GDM1 (cell line): ENCODE results near the gene NCOA7.
"Not testable (repeated sequence)": the region's sequence is repeated elsewhere in the genome, so short reads cannot be mapped to it uniquely, and the experiment has no call there.

Source experiments
- DNase-seq: peaks from one replicate; lab custom pipeline; 2025; lab: John Stamatoyannopoulos, UW

The NCOA7 gene

DNA sequence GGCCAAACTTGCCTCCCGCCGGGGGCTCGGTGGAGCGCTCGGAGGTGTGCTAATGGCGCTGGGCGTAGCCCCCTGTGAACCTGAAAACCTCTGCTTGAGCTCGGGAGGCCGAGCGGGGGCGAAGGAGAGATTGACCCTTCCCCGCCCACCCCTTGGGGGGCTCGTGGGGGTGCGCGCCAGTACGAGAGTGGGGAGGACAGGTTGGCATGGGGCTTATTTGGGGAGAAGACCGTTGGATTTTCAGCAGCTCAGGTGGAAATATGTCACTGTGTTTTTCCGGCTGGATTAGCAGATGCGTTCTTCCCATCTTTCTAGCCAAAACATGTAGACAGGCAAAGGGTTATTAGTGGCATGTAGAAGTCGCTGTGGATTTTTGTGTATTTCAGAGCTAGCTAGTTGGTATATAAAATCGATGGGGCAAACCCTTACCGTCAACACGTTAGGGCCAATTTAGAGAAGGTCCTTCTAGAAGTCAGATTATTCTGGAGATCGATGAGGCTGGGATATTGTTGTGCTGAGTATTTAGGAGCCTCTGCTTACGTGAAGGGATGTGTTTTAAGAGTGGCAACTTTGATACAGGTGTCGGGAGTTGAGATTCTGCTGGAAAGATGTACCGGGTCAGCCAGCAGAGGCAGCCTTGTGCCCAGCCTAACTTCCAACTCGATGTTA lies 525 bp downstream of the NCOA7 start:
- DNase-seq: no peak

DNA sequence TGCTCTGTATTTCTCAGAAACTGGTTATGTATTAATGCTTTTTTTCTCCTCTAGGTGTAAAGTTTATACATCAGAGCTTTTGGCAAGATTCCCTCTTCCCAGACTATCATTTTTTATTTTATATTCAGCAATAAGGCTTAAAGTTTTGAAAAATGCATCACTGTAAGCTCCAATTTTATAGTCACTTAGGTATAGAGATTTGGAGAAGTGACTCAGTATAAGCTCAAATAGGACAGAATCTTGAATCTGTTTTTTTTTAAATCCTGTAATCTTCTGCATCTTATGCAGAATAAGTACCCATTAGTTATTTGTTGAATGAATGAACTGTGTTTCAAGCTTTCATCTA lies 1.0 kb downstream of the NCOA7 start:
- DNase-seq: no peak

DNA sequence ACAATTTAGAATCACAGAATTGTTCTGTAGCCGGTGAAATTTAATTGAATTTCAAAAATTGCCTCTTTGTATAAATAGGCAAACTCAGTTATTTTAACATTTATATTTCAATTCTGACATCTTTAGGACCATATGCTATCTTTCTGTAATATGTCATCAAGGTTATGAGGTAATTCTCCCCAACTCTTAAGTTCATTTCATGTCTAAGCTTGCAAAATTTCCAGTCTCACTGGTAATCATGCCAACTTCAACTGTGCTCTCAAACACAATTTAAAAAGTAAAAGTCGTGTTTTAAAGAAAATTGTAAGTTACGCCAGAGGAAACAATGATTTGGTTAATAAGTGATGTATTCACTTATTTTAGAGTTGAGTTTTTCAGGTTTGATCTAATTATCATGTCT lies 1.4 kb downstream of the NCOA7 start:
- no peak for DNase-seq

DNA sequence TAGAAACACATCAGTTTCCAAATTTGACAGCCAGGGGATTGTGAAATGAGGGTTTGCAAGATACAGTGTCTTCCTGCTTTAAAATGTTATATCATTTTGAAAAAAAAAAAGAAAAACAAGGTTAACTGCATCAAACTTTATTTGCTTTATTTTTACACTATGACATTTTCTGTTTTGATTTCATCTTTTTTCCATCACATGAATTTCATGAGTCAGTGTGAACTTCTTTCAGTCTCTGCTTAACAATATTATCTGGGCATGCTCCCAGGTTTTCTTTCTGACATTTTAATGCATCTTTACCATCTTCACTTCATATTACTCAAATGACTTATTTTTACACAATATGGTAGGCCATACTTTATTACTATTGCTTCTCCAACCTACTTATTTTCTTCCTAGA lies 1.9 kb downstream of the NCOA7 start:
- no peak for DNase-seq

DNA sequence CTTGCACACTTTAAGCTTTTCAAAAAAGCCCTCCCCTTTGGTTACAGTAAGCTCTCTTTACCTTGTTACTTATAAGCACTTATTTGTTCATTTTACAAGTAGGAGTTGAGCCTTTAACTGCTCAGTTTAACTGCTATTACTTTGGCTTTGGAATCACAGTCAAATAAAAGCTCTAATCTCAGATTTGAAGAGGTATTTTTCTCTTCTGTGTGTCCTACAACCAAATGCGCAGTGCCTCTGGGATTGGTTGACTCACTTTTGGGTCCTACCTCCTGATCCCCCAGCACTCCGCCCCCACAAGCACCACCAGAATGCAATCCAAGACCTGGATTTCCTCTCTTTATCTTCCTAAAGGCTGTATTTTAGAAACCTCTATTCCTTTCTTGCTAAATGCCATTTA lies 2.5 kb downstream of the NCOA7 start:
- no peak for DNase-seq

DNA sequence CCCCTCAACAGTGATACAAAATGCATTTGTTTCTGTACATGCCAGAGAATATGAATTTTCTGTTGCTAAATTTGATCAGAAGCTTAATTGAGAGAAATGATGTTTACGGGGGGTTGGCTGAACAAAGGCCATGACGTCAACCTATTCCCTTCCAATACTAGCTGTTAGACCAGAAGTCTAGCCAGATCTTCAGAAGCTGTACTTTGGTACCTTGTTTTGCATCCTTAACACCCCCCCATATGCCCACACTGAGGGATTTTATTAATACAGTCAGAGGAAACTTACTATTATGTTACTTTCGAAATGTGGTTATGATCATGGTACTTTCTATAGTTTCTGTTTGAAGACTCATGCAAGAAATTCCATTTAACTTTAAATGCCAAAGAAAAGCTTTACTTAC lies 3.1 kb downstream of the NCOA7 start:
- no peak for DNase-seq

DNA sequence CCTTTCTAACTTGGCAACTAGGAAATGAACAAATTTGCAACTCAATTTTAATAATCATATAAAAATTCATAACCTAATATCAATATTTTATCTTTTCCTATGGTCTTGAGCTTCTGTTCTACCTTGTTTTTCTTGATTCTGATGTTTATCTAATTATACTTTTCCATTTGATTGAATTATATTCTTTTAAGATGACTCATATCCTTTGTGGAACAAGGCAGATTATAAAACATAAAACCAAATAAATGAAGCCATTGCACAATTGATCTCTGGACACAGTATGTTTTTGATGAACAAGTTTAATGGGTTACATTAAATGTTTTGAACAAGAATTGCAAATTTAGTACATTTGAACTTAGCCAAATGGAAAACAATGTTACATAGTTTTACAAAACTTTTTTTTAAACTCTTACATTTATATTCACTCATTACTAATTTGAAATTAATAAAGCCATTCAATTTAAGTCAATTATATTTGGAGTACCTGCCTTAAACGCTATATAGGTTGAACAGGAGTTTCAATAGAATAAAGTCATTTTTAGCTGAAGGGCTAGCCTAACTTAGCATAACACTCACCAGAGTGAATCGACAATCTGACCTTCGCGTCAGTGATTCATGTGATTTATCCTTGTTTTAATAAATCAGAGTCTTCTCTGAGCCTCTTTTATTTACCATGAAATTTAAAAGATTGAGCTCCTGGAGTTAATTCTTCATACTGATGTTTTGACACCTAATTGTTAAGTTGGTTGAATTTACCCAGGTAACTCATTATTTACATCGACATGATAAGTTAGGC lies 3.8 kb downstream of the NCOA7 start:
- DNase-seq: no peak

DNA sequence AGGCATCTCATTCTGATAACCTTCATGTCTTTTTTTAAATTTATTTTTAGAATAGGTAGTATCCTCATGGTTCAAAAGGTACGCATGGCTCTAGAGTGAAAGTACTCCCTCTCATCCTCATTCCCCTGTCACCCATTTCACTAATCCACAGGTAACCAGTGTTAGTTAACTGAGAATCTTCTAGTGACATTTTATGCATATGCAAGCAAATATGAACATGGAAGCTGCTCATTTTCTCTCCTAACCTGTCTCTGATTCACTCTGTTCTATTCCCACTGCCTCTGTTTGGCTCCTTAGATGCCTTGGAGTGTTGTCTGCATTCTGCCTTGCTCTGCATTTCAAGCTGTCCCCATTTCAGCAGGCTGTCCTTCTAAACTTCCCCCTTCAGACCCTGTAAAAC lies 4.5 kb downstream of the NCOA7 start:
- no peak for DNase-seq

DNA sequence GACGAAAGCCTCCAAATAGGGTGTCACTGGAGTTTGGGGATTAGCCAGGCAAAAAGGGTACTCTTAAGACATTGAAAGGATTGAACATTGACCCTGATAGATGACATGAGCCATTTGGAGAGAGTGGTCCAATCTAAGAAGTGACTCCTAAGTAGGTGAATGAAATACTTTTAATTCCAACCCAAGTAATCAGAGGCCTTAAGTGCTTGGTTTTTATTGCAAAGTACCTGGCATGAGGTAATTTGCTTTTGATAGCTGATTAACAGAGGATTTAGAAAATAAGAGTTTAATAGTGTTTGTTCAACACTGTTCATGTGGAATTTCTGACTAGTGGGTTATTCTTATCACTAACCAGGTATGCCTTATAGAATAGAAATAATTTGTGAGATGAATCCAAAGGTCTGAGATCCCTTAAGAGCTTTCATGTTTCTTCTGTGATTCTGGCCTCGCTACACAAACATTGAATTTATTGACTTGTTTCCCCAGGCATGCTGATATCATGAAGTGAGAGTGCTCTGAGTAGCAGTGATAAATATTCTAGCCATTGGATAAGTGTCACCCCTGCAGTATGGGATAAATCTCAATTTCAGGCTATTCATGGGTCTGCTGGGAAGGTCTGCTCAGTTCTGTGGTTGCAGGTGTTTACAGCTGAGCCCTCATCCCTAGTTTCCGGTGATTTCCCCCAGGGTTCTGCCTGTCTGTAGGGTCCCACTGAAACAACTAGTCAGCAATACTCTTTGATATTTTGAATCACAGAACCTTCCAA lies 6.5 kb downstream of the NCOA7 start:
- DNase-seq: no peak

DNA sequence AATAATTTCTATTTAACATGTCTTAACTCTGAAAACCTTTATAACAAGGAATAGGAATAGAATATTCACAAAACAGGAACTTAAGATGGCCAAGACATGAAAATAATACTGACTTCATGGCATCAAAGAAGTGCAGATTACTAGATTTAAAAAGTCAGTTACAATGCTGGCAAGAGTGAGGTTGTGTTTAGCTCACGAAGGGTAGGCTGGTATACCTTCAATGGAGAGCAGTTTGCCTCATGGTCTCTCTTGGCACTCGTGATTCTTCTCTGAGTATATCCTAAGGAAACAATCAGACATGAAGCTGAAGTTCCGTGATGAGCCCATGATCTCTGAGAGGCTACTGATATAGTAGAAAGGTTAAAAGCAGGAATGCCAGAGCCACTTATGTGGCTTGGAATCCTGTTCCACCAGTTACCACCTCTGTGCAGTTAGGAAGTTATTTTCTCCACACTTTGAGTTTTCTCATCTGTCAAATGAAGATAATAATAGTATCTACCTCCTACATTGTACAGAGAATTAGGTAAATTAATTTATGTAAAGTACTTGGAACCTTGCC lies 7.2 kb downstream of the NCOA7 start:
- no peak for DNase-seq

DNA sequence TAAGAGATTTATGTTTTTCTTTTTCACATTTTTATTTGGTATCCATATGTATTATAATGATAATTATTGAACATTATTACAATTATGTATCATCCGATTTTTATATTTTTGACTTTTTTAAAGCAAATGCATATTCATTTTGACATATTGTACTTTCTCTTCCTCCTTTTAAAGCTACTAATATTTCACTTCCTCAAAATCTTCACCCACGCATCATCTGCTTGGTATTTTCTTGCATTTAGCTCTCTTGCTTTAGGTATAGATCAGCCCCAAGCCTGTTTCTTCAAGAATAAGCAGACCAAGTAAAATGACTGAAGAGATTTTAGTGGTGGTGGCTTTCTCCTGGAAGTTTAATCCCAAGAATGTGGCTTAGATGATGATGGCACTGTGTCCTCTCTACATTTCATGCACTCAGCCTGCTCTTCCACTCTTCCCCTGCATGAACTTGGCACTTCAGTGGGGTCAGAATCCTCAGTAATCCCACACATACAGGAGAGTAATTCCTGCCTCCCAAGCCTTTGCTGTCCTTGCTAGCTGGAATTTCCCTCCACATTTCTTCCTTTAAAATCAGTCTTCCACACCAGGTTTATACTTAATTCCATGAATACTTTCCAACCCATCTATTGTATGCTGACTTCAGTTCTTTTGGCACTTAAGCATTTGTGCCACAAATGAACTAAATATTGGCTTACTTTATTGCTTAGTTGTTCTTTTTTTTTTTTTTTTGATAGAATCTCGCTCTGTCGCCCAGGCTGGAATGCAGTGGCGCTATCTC lies 8.2 kb downstream of the NCOA7 start:
- DNase-seq: no peak

DNA sequence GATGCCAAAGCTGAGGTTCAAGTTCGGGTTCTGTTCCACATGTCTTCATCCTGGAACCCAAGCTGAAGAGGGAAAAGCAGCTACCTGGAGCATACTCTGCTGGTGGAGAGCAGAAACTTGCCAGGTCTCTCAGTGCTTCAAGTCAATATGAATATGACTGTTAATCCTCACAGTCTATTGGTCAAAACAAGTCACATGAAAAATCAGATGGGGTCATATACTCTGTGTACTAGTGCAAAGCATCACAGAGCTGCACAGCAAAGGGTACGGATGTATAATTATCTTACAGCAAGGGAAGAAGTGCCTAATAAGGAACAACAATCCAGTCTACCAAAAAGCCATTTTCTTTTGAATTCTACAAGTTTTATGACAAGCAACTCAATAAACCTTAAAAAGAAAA lies 11.6 kb downstream of the NCOA7 start:
- DNase-seq: no peak

DNA sequence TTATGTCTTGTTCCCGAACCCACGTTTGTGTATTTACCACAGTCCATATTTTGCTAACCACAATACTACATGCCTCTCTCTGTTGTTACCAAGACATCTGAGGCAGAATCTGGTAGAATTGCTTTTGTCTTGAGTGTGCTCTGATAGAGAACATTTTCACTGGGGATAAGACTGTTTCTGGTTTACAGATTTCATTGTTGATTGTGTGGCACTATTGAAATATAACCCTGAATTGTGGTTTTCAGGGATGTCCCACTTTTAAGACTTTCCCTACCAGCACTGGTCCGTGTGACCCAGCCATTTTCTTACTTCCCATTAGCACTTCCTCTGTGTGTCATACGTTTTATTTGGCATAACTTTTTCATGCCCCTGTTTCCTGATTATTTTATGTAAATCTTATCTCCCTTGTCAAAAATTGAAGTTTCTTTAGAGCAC lies 12.2 kb downstream of the NCOA7 start:
- no peak for DNase-seq

DNA sequence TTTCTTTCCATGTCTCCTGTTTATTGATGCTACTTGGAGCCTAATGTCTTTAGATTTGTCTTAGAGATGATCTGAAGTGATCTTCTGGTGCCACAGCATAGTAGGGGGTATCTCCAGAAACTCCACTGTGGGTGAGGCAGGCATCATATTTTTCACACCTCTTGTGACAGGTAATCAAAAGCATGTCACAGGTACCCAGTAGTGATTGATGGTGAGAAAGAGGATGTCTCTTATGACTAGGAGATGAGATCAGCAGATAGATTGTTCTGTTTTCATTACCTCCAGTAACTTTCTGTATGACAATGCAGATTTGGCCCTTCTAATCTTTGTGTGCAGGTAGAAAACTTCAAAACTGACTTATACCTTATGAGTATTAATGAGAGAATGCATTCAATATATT lies 13.5 kb downstream of the NCOA7 start:
- no peak for DNase-seq

DNA sequence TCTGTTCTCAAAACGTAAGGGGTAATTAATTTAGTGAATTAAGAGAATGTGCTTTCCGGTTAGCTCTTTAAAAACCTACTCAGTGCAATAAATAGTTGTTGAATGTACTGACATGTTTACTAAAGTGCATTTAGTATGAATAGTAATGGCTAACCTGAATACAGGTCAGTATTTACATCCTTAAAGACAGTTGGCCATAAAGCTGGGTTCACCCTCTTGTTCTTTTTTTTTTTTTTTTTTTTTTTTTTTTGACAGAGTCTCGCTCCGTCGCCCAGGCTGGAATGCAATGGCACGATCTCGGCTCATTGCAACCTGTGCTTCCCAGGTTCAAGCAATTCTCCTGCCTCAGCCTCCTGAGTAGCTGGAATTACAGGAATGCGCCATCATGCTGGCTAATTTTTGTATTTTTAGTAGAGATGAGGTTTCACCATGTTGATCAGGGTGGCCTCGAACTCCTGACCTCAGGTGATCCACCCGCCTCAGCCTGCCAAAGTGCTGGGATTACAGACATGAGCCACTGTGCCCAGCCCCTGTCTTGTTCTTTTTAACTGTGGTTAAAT lies 14.2 kb downstream of the NCOA7 start:
- not testable (repeated sequence) for DNase-seq

DNA sequence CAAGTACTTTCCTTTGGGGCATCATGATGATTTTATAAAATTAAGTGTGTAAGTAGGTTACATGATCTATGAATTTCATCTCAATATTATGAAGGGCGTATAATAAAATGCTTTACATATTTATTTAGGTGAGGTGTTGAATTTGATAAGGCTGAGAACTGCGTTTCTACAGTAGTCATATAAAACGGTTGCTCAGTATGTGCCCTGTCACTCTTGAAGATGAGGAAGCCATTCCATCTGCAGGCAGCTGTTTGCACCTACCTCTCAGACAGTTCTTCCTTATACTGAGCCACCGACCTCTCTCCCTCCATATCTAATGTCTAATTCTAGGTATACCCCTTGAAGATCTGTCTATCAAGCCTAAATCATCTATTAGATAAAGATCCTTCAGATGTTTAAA lies 16.1 kb downstream of the NCOA7 start:
- DNase-seq: no peak

DNA sequence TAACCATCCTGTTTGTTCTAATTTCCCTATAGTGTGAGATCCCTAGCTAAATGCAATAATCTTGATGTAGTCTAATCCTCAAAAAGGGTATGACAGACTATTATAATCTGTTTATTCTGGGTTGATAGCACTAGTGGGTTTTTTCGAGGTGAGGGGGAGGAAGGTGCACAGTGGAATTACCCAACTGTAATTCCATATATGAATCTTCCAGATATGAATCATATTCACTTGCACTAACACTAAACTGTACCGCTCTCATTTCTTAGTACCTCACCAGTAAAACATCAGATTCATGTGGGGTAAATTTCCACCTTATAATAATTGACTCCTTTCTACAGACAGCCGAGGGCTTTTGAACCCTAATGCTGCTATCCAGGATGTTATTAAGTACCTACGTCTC lies 16.5 kb downstream of the NCOA7 start:
- DNase-seq: no peak

DNA sequence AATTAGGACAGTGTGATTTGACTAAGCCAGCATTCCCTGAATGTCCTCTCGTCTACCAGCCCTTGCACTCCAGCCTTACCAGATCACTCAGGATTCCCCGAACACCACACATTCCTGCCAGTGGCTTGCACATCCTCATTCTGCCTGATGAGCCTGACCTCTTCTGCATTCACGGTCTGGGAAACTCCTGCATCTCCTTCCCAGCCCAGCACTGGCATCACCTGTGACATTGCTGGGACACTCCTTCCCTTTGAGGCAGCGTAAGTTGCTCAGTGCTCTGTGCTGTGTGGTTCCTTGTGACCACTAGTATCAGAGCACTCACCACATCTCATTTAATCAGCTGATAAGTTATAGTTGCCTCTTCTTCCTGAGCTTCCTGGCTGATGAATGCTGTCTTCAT lies 17.3 kb downstream of the NCOA7 start:
- DNase-seq: no peak

DNA sequence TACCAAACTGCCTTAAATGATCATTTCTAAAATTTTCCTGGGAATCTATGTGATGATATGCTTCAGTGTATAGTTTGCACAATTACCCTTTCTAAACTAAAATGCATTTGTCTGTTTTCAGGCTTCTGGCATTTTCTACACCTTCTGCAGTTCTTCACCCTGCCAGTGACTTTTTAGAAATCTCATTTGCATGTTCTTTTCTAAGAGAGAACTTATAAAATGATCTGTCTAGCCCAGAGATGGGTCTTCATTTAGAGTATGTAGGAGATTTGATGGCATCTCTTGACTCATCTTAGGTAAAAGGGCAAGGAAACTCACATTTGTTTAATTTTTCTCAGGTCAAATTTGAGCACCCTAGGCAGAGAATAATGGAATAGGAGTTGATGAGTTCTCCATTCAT lies 17.8 kb downstream of the NCOA7 start:
- DNase-seq: no peak

DNA sequence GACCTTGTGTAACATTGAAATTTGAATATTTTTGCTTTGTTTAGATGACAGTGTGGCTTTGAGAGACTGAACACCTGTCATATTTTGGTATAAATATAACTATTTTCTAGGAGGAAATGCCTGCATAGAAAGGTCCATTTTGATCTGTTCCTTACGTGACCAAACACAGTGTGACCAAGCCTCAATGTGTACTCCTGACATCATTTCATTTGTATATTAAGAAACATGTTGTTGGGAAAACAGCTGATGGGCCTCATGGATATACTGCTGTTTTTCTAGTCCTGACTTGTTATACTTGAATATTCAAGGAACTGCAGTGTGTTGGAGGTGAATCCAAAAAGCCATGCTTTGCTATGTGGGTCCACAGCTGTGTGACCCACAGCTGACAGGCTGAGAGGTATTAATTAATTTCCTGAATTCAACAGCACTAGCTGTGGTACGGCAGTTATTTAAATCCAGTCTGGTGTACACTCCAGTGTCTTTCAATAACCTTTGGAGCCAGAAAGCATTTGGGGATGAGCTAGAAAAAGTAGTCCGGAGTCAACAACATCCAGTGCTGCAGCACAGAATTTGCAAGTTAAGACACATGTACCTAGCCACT lies 18.9 kb downstream of the NCOA7 start:
- no peak for DNase-seq

DNA sequence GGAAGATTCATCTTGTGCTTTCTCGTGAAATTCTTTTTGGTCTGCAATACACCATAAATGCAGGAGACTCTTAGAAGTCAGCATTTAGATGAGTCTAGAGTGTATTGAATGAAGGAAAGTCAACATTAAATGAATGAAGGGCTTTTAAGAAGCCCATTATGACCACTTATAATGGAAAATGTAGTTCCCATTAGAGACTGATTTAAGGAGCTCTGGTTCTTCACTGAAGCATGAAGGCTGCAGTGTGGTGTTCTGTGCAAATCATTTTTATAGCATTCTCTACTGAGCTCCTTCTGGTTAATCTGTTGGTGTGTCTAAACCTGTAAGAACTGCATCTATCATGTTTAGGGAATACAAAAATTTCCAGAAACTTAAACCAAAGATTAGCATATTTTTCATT lies 19.7 kb downstream of the NCOA7 start:
- DNase-seq: no peak
